OCI-LY3 (cell line): ENCODE data around the gene SH3PXD2A.

Experiments
- EZH2phosphoT487 ChIP-seq: fragments of 200-600 bp; shearing (Covaris generic); IDR thresholded peaks from 2 replicates; pipeline ENCODE4 v1.6.1; 2018; ENCODE audit warnings: antibody characterized with exemption, mixed run types, low read depth
- TF ChIP-seq, protein P1 (sequence below): fragments of 200-600, 300-600 bp; sonication (generic); IDR thresholded peaks from 2 replicates; pipeline ENCODE4 v1.5.1; 2014; ENCODE audit warnings: antibody characterized with exemption, low read length, low read depth

DNA sequence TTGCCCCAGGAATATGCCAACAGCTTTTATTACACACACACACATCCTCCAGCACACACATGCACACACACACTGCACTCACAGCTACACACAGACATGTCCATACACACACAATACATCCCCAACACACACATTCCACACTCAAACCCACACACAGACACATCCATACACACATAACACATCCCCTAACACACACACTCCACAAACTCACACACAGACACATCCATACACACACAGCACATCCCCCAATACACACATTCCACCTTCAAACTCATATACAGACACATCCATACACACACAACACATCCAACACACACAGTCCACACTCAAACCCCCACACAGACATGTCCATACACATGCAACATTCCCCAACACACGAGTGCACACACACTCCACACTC is 19.1 kb downstream of the SH3PXD2A start:
- TF ChIP-seq, protein P1, sequence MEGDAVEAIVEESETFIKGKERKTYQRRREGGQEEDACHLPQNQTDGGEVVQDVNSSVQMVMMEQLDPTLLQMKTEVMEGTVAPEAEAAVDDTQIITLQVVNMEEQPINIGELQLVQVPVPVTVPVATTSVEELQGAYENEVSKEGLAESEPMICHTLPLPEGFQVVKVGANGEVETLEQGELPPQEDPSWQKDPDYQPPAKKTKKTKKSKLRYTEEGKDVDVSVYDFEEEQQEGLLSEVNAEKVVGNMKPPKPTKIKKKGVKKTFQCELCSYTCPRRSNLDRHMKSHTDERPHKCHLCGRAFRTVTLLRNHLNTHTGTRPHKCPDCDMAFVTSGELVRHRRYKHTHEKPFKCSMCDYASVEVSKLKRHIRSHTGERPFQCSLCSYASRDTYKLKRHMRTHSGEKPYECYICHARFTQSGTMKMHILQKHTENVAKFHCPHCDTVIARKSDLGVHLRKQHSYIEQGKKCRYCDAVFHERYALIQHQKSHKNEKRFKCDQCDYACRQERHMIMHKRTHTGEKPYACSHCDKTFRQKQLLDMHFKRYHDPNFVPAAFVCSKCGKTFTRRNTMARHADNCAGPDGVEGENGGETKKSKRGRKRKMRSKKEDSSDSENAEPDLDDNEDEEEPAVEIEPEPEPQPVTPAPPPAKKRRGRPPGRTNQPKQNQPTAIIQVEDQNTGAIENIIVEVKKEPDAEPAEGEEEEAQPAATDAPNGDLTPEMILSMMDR = no peak
- TF ChIP-seq EZH2phosphoT487 = no peak
